GM10248 (cell line): ENCODE measurements around the gene GYS1.
"Not testable (repeated sequence)": the region's sequence is repeated elsewhere in the genome, so short reads cannot be mapped to it uniquely, and the experiment has no call there.

Source experiments
- CTCF ChIA-PET: fragments of 300-600 bp; sonication (Branson Sonifier 250); formaldehyde crosslinking; extraction: SDS; loops from one replicate; lab custom pipeline; 2021; ENCODE audit warnings: antibody characterized with exemption; lab: Yijun Ruan, JAX
- POLR2A ChIA-PET: fragments of 350-650 bp; sonication (Branson Sonifier 250); formaldehyde crosslinking; extraction: SDS; loops from one replicate; lab custom pipeline; 2020; ENCODE audit warnings: antibody characterized with exemption; lab: Yijun Ruan, JAX
- DNase-seq: peaks from one replicate; pipeline ENCODE4 v3.0.0; 2012; ENCODE audit errors: extremely low spot score
- CTCF ChIP-seq: IDR thresholded peaks from 2 replicates; pipeline ENCODE4 v1.5.1; 2012; ENCODE audit warnings: mild to moderate bottlenecking, low read depth; ENCODE audit errors: extremely low read depth, missing control alignments, control extremely low read depth

The GYS1 gene

GRCh38 chr19:48925240-48925843, 67.8 kb downstream of the GYS1 start:
- no peak for DNase-seq
- CTCF ChIA-PET, result interaction anchor here (1.0 to 1.8 kb wide), 3 partner anchors 8 to 137 kb away, joined by 3 to 6 read pairs (median 3); partner anchors contain the start of gene DHDH
- TF ChIP-seq CTCF, result no peak
- POLR2A ChIA-PET, result interaction anchor here (0.7 kb wide), 1 partner anchor 24 kb away, joined by 3 read pairs; no protein-coding TSS in a partner anchor

- no peak for DNase-seq
- ChIA-PET POLR2A (interaction anchor here (0.7 to 1.1 kb wide), 2 partner anchors 10 to 50 kb away, joined by 5 to 6 read pairs; no protein-coding TSS in a partner anchor), CTCF (interaction anchor here (1.4 kb wide), 1 partner anchor 10 kb away, joined by 3 read pairs; no protein-coding TSS in a partner anchor)
- TF ChIP-seq CTCF, result no peak
Observed at GRCh38 chr19:48922548-48923490, 70.3 kb downstream of the GYS1 start.

GRCh38 chr19:48921721-48922500, 71.2 kb downstream of the GYS1 start:
- ChIA-PET POLR2A (no interaction called here), CTCF (interaction anchor here (1.4 kb wide), 1 partner anchor 11 kb away, joined by 3 read pairs; no protein-coding TSS in a partner anchor)
- no peak for TF ChIP-seq CTCF
- DNase-seq, result no peak

- no peak for DNase-seq
- ChIA-PET CTCF (no interaction called here), POLR2A (no interaction called here)
- no peak for TF ChIP-seq CTCF
Observed at GRCh38 chr19:48920949-48921348, 72.2 kb downstream of the GYS1 start.

GRCh38 chr19:48919271-48919670, 73.8 kb downstream of the GYS1 start:
- DNase-seq, result not testable (repeated sequence)
- ChIA-PET POLR2A (interaction anchor here (0.7 kb wide), 1 partner anchor 81 kb away, joined by 4 read pairs; no protein-coding TSS in a partner anchor), CTCF (interaction anchor here (0.7 to 2.1 kb wide), 6 partner anchors 13 to 131 kb away, joined by 3 to 4 read pairs (median 3); no protein-coding TSS in a partner anchor)

GRCh38 chr19:48918801-48919247, 74.3 kb downstream of the GYS1 start:
- ChIA-PET CTCF (interaction anchor here (0.7 to 2.1 kb wide), 5 partner anchors 13 to 79 kb away, joined by 3 to 4 read pairs (median 3); no protein-coding TSS in a partner anchor), POLR2A (interaction anchor here (0.7 kb wide), 1 partner anchor 81 kb away, joined by 4 read pairs; no protein-coding TSS in a partner anchor)
- no peak for DNase-seq
- TF ChIP-seq CTCF, result no peak
